SJCRH30 (cell line): ENCODE data around the gene CNST. TPM values are rescaled to one million over a fixed set of nuclear protein-coding genes. Genes with fewer than 3 reads are reported as not detected.
"Not testable (repeated sequence)": the region's sequence is repeated elsewhere in the genome, so short reads cannot be mapped to it uniquely, and the experiment has no call there.

Source experiments
- DNase-seq, 2 experiments: peaks; one replicate each; pipeline ENCODE4 v3.0.0-alpha.2; 2015 to 2020
- H3K27ac ChIP-seq: fragments of 250-450 bp; sonication (Bioruptor Pico); 2 replicates; pipeline ENCODE4 v1.5.1; 2020; ENCODE audit warnings: mild to moderate bottlenecking, moderate library complexity
- H3K27me3 ChIP-seq: fragments of 250-450 bp; sonication (Bioruptor Pico); 2 replicates; pipeline ENCODE4 v1.5.1; 2020; ENCODE audit warnings: mild to moderate bottlenecking, moderate library complexity
- H3K36me3 ChIP-seq: fragments of 250-450 bp; sonication (Bioruptor Pico); 2 replicates; pipeline ENCODE4 v1.5.1; 2020; ENCODE audit warnings: mild to moderate bottlenecking, moderate library complexity
- H3K4me1 ChIP-seq: fragments of 250-450 bp; sonication (Bioruptor Pico); 2 replicates; pipeline ENCODE4 v1.5.1; 2020; ENCODE audit warnings: mild to moderate bottlenecking, moderate library complexity
- H3K4me3 ChIP-seq: fragments of 250-450 bp; sonication (Bioruptor Pico); 2 replicates; pipeline ENCODE4 v1.5.1; 2020; ENCODE audit warnings: mild to moderate bottlenecking, moderate library complexity
- H3K9me3 ChIP-seq: fragments of 250-450 bp; sonication (Bioruptor Pico); replicated peaks from 2 replicates; pipeline ENCODE4 v1.5.1; 2020; ENCODE audit warnings: mild to moderate bottlenecking, moderate library complexity
- total RNA-seq: library from RNA; depleted of rRNA; stranded (reverse); fragments of >200 nt; shearing (Covaris generic); gene quantifications from 2 replicates; pipeline ENCODE4 v1.2.3, GENCODE V29; 2014

Gene CNST
- total RNA-seq, 1 experiment from 2014 or later = 17.7 TPM

GRCh38 chr1:246569248-246570238 is 3.3 kb downstream of the CNST start:
- H3K27me3 ChIP-seq = no peaks in the 10 kb centered on the region
- no peaks in the 10 kb centered on the region for H3K9me3 ChIP-seq
- no peak overlapping the region for H3K4me3 ChIP-seq
- H3K27ac ChIP-seq = no peak overlapping the region
- no peak for DNase-seq
- no peaks in the 10 kb centered on the region for H3K36me3 ChIP-seq
- 0 out of 2 replicates have a peak, but pooled peaks cover 7% of the 10 kb centered on the region for H3K4me1 ChIP-seq

- not testable (repeated sequence) for H3K4me1 ChIP-seq, H3K36me3 ChIP-seq, H3K27me3 ChIP-seq, H3K4me3 ChIP-seq, H3K9me3 ChIP-seq, H3K27ac ChIP-seq, DNase-seq
Measured at GRCh38 chr1:246571309-246571708, 5.1 kb downstream of the CNST start.

- no peaks in the 10 kb centered on the region; the same call in 1 of the 2 replicates for H3K9me3 ChIP-seq
- no peak overlapping the region for H3K4me3 ChIP-seq
- H3K27ac ChIP-seq = no peak overlapping the region
- DNase-seq = no peak
- 0 out of 2 replicates have a peak, but pooled peaks cover 2% of the 10 kb centered on the region for H3K4me1 ChIP-seq
- no peaks in the 10 kb centered on the region for H3K27me3 ChIP-seq
- no peaks in the 10 kb centered on the region for H3K36me3 ChIP-seq
Measured at GRCh38 chr1:246571953-246572352, 5.7 kb downstream of the CNST start.

- no peak for DNase-seq
- Histone ChIP-seq H3K27me3 (no peaks in the 10 kb centered on the region), H3K4me1 (0 out of 2 replicates have a peak, but pooled peaks cover 2% of the 10 kb centered on the region), H3K4me3 (no peak overlapping the region), H3K9me3 (no peaks in the 10 kb centered on the region; the same call in 1 of the 2 replicates), H3K27ac (no peak overlapping the region), H3K36me3 (no peaks in the 10 kb centered on the region)
Measured at GRCh38 chr1:246572785-246573184, 6.5 kb downstream of the CNST start.

- Histone ChIP-seq H3K36me3 (no peaks in the 10 kb centered on the region), H3K4me3 (no peak overlapping the region), H3K27me3 (no peaks in the 10 kb centered on the region), H3K27ac (no peak overlapping the region), H3K9me3 (no peaks in the 10 kb centered on the region; the same call in 1 of the 2 replicates), H3K4me1 (0 out of 2 replicates have a peak, but pooled peaks cover 2% of the 10 kb centered on the region)
- DNase-seq = peak; percentile 16 to 37
Measured at GRCh38 chr1:246573491-246573890, 7.2 kb downstream of the CNST start.

GRCh38 chr1:246576709-246577032 is 10.4 kb downstream of the CNST start:
- Histone ChIP-seq H3K4me1 (0 out of 2 replicates have a peak, but pooled peaks cover 2% of the 10 kb centered on the region), H3K27ac (no peak overlapping the region), H3K9me3 (no peaks in the 10 kb centered on the region; the same call in 1 of the 2 replicates), H3K4me3 (no peak overlapping the region), H3K27me3 (no peaks in the 10 kb centered on the region), H3K36me3 (peaks cover 2% of the 10 kb centered on the region; the same call in 1 of the 2 replicates)
- no peak for DNase-seq

- H3K9me3 ChIP-seq = no peaks in the 10 kb centered on the region; the same call in 1 of the 2 replicates
- H3K27me3 ChIP-seq = no peaks in the 10 kb centered on the region
- H3K4me3 ChIP-seq = no peak overlapping the region
- no peak for DNase-seq
- no peak overlapping the region for H3K27ac ChIP-seq
- 0 out of 2 replicates have a peak, but pooled peaks cover 2% of the 10 kb centered on the region for H3K4me1 ChIP-seq
- H3K36me3 ChIP-seq = peaks cover 2% of the 10 kb centered on the region; the same call in 1 of the 2 replicates
Measured at GRCh38 chr1:246577082-246577719, 10.9 kb downstream of the CNST start.

GRCh38 chr1:246577720-246578106 is 11.5 kb downstream of the CNST start:
- DNase-seq = no peak
- no peak overlapping the region for H3K4me3 ChIP-seq
- H3K27ac ChIP-seq = no peak overlapping the region

GRCh38 chr1:246579818-246580217 is 13.6 kb downstream of the CNST start:
- no peaks in the 10 kb centered on the region for H3K27me3 ChIP-seq
- H3K4me1 ChIP-seq = peaks cover 7% of the 10 kb centered on the region
- no peak overlapping the region for H3K27ac ChIP-seq
- H3K36me3 ChIP-seq = peaks cover 5% of the 10 kb centered on the region
- no peaks in the 10 kb centered on the region; the same call in 1 of the 2 replicates for H3K9me3 ChIP-seq
- DNase-seq = no peak
- no peak overlapping the region for H3K4me3 ChIP-seq

More at GRCh38 chr1:246577720-246578106, 11.5 kb downstream of the CNST start:
- H3K4me1 ChIP-seq = 0 out of 2 replicates have a peak, but pooled peaks cover 2% of the 10 kb centered on the region
- H3K27me3 ChIP-seq = no peaks in the 10 kb centered on the region
- H3K9me3 ChIP-seq = no peaks in the 10 kb centered on the region; the same call in 1 of the 2 replicates
- peaks cover 2% of the 10 kb centered on the region; the same call in 1 of the 2 replicates for H3K36me3 ChIP-seq

- H3K27ac ChIP-seq = no peak overlapping the region
- H3K4me3 ChIP-seq = no peak overlapping the region
- H3K9me3 ChIP-seq = no peaks in the 10 kb centered on the region; the same call in 1 of the 2 replicates
- peaks cover 7% of the 10 kb centered on the region for H3K4me1 ChIP-seq
- DNase-seq = no peak
- peaks cover 5% of the 10 kb centered on the region for H3K36me3 ChIP-seq
- H3K27me3 ChIP-seq = no peaks in the 10 kb centered on the region
Measured at GRCh38 chr1:246580497-246581370, 14.5 kb downstream of the CNST start.

- peaks cover 7% of the 10 kb centered on the region for H3K4me1 ChIP-seq
- H3K9me3 ChIP-seq = no peaks in the 10 kb centered on the region
- peaks cover 8% of the 10 kb centered on the region for H3K36me3 ChIP-seq
- H3K4me3 ChIP-seq = no peak overlapping the region
- H3K27me3 ChIP-seq = no peaks in the 10 kb centered on the region
- H3K27ac ChIP-seq = no peak overlapping the region
- no peak for DNase-seq
Measured at GRCh38 chr1:246582301-246583055, 16.2 kb downstream of the CNST start.

GRCh38 chr1:246583056-246583440 is 16.8 kb downstream of the CNST start:
- Histone ChIP-seq H3K9me3 (no peaks in the 10 kb centered on the region), H3K36me3 (peaks cover 8% of the 10 kb centered on the region), H3K27ac (no peak overlapping the region), H3K4me1 (peaks cover 7% of the 10 kb centered on the region), H3K27me3 (no peaks in the 10 kb centered on the region), H3K4me3 (no peak overlapping the region)
- DNase-seq = no peak

- H3K4me3 ChIP-seq = no peak overlapping the region
- no peaks in the 10 kb centered on the region for H3K9me3 ChIP-seq
- no peak overlapping the region for H3K27ac ChIP-seq
- DNase-seq = peak in 1 of 2 experiments; percentile 29
- H3K27me3 ChIP-seq = no peaks in the 10 kb centered on the region
- peaks cover 8% of the 10 kb centered on the region for H3K36me3 ChIP-seq
- peaks cover 7% of the 10 kb centered on the region for H3K4me1 ChIP-seq
Measured at GRCh38 chr1:246583448-246584185, 17.4 kb downstream of the CNST start.
